Activated CD8-positive, alpha-beta memory T cell treated with anti-CD3 and anti-CD28 coated beads for 24 hours (primary cell): ENCODE results near the gene PLAC1.

Experiments used
- DNase-seq: peaks from one replicate; pipeline ENCODE4 v3.0.0-alpha.2; 2020

Gene PLAC1

DNA sequence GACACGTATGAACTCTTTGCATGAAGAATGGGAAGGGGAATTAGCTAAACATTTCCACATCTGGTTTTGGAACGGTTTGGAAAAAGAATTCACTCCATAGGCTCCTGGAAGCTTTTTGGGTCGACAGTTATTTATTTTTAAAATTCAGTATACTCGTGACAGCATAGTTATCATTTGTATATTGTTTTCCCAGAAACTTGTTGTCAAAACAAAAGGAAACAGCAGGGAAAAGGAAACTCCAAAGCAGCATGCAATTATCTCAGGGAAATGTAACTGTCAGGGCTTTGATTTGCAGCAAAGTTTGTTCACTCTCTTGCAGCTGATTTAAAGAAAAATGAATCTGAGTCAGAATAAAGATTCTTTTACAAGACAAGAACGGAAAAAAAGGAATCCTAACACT lies 86.5 kb downstream of the PLAC1 start:
- no peak for DNase-seq

DNA sequence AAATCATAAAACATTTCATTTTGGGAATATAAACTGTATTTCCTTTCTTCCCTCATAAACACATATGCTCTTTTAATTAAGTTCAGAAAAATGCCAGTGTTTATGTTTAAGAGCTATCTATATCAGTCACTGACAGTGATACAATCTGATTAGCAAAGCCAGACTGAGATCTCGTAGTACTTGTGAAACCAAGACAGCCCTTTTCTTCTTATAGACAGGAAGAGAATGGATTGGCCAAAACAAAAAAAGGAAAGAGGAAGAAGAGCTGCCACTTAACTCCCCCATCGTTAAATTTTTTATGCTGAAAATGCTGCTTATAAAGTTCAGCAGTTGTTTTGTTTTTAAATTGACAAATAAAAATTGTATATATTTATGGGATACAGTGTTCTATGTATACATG lies 87.4 kb downstream of the PLAC1 start:
- DNase-seq = no peak

DNA sequence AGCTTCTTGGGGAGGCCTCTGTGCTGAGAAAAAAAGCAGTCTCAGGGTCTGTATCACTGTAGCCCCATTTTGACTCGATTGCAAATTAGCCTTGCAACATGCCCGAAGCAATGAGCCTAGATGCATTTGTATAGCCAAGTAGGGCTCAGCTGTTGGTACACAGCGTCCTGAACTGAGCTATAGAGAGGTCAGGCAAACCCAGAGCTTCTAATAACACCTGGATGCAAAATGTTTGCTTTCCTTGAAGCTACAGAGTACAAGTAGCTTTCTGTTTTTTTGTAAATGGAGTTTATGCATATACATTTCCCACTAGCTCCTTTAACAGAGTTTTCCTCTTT lies 87.8 kb downstream of the PLAC1 start:
- DNase-seq = no peak

DNA sequence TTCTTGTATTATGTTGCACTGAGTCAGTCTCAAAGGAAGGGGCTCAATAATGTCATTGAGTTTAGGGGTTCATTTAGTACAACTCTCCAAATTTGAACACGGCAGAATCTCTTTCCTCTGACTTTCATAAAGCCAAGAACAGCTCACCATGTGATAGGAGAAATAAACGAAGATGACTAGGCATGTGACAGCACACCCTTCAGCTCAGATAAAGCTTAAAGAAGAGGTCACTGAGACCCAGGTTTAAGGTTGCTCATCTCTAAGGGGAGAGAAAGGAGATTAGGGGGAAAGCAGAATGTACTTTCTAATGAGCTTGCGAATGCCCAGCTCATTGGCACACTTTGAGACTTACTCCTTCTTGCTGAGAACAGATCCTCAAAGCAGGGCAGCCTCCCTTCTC lies 89.0 kb downstream of the PLAC1 start:
- DNase-seq = no peak

DNA sequence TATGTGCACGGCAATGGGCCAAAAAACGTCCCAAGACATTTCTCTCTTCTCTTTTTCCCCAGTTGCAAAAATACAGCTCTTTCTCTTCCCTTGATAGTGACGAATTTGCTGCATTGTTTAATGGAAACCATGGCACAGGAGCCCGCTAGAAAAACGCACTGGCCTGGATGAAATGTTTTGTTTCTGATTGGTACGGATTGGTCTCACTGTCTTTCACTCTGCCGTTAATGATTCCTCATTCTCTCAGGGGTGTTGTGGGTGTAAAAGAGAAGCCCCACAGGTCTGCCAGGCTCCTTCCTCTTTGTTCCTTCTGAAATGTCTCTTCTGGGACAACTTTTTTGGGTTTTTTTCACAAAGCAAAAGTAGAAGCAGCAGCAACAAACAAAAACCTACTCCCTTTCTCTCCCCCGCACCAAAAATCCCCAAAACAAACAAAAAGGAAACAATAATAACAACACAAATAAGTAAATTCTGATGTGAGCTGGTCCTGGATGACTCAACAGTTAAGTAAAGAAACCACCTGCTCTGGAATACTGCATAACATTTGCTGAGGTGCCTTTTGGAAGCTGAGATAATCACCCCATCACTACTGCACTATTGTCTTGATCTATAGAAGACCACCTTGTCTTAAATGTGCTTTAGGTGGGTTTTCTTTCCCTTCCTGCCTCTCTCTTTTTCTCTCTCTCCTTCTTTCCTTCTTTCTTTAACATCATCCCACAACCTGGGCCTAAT lies 89.8 kb downstream of the PLAC1 start:
- DNase-seq = no peak

DNA sequence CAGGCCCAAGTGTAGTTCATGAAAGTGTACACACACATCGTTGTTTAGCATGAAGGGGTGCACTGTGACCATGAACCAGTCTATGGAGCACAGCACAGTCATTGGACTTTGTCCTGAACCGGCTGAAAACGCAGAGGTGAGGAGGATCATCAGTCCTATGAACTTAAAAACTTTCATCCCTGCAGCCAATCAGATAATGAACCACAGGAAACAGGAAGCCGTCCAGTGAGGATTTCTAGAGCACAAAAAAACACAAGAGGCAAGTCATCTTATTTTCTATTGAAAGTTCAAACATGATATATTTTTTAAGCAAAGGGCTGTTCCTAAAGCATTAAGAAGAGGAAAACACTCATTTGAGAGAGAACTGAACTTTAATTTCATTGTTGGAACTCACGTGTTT lies 91.8 kb downstream of the PLAC1 start:
- no peak for DNase-seq

DNA sequence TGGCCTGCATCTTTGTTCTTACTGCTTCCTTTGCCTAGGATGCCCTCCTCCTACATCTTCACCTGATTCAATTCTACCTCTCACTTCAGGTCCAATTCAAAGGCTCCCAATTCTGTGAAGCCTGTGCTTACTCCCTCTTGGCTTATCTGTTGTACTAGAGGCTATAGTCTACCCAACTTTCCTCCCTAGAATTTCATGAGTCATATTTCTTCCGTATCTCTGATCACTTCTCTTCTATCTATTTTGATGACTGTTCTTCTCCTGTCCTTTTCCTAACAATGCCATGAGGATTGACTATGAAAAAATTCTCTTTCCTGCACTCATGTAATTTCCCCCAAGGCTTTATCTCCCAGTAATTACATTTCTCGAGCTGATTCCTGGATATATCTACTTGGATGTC lies 96.3 kb downstream of the PLAC1 start:
- no peak for DNase-seq

DNA sequence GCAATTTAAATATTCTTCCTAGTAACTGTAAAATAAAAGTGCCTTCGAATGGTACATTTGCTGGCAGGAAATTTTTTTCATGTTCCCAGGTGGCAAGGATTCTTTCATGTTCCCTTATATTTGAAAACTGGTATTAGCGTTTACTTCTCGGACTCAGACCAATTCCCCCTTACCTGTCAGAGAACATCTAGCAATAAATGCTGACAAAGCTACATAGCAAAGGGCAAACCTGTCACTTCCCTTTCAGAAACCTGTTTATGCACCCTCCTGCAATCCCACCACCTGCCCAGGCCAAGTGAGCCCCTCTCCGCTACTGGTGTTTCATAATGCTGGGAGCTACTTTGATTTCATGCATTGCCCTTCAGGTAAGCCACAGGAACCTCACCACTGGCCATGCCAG lies 100.1 kb downstream of the PLAC1 start:
- DNase-seq = no peak

DNA sequence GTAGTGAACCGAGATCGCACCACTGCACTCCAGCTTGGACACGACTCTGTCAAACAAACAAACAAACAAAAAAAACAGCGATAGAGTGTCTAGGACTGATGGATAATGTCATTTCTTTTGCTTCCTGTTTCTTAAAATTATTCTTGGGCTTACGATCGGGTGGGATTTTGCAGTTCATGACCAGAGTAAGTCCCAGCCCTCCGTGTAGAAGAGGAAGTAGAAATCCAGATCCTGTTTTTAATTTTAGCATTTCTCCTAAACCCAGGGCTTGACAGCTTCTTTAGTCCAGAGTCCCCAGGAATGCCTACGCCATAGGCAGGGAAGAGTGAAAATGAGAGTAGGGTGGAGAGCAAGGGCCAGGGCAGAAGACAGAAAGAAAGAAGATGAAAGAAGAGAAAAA lies 104.0 kb downstream of the PLAC1 start:
- DNase-seq = no peak

DNA sequence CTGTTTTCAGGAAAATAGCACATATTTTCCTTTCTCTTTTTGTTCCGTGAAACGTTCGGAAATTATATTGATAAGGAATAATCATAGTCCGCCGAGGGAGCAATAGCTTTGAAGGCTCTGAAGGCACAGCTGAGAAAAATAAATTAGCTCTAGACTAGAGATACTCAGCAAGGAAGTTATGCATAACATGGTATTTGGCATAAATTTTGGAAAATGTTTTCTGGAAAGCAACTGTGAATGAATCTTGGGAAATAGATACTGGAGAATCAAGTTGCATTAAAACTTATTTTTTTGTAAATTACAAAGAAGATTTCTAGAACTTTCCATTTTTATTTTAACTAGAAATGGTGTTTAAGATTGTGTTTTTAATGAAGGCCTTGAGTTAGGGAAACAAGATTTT lies 105.9 kb downstream of the PLAC1 start:
- DNase-seq = no peak

DNA sequence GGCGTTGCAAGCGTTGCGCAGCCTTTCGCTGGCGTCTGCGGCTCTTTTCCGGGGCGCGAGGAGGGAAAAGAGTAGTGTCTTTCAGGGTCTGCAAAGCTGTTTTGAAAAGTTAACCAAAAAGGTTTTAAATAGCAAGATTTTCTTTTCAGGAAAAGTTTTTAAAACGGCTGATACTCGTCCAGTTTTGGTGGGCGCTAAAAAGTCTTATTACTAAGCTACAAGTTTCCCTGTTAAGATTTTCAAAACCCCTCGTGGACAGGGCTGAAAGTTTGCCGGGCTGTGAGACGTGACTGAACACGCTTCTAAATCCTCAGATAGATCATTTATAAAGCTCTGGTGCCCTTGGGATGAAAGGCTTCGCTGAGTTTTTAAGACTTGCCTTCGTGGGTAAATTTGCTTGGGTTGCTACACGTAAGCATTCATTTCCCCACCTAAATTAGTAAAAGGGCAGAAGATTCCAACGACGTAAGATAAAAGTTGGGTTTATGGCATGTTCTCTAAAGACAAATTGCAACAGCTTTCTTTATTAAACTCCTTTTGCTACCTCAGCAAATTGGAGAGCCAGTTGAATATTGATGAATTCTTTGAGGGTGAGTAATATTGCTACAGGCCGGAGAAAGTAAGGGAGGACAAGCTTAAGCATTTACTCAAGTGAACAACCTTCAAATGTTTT lies 106.8 kb downstream of the PLAC1 start:
- no peak for DNase-seq

DNA sequence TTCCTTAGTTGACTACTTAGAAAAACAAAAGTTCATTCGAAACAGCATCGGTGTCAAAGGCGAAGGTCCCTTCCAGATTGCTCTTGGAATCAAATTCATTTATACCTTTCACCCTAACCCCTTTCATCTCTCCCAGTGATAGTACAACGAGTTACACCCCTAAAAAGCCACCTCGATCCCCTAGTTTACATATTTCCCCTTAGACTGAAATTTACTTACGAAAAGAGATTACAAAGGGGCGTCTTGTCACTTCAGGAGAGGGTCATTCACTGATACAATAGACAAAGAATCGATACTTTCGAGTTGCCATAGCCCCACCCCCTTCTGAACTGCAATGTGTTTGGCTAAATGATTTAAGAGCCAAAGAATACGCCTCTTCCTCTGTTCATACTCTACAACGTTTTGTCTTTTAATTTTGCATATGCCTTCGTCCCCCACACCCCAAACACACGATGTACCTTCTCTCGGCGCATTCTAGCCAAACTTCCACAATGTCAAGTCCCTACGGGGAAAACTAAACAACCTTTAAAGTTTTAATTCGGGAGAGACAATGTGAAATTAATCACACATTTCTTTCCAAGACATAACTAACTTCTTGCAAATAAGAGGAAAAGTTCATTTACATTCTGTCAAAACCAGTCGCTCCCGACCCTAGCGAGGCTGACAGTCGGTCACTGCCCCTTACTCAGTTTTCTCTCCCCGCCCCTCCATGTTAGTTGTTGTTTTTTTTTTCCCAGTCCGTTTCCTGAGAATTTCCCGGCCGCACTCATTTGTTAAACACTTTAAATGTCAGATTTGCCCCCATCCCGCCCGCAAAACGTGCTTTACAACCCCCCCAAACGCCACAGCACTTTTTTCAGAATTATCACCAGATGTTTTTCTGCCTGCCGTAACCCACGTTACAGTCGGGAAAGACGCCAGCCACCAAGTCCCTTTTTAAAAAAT lies 109.7 kb downstream of the PLAC1 start:
- DNase-seq = no peak

DNA sequence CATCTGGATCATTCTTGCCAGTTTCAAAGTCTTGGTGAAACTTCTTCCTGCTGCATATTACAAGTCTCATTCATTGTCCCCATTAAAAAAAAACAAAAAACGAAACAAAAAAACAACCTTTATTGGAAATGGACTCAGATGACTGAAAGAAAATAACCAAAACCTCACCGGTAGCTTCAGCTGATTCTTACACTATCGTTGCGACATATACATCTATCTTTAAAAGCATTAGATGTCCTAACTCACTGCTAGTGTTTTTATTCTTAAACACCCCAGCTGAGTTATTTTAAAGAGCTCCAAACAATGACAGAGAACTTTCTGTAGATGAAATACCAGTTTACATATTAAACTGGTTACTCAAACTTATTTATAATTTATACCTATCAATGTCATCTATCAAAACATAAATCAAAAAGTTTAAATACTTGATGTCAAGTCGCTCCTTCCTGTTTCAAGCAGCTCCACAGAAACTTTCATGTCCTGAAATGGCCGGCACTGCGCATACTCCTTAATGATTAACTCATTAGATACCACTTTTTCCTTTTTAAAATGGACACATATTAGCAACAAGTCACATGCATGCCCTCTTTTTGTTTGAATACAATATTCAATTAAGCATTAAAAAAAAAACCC lies 111.1 kb downstream of the PLAC1 start:
- DNase-seq = no peak

DNA sequence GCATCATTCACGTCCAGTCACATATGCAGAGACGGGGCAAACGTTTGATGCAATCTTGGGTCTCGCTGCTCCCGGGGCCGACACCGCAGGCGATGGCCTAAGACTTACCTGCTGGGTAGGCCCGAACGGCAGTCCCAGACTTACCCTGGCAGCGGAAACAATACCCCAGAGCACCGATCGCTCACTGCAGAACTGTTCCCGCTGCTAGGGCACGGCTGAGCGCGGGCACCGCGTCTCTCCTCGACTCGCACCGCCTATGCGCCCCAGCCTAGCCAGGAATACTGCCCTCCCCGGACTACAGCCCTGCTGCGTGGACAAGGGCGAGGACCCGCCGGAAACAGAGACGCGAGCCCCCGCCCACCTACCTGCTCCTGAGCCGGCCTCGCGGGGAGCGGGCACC lies 112.1 kb downstream of the PLAC1 start:
- no peak for DNase-seq

DNA sequence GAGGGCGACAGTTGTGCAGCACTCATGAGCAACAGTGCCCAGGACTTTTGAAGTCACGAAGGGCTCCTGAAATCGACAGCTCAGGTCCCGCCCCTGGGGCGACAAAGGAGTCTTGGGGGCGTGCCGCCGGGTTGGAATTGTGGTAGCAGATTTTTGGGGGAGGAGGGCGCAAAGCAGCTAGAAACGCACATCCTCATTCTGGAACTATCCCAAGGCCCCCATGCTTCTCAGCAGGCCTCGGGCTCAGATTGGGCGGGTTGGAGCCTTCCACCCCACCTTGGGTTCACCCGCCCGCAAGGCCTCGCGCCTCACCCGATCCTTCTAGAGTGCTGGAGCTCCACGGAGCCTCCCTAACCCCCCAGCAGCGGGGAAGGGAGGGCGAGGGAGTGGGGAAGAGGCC lies 112.8 kb downstream of the PLAC1 start:
- no peak for DNase-seq

DNA sequence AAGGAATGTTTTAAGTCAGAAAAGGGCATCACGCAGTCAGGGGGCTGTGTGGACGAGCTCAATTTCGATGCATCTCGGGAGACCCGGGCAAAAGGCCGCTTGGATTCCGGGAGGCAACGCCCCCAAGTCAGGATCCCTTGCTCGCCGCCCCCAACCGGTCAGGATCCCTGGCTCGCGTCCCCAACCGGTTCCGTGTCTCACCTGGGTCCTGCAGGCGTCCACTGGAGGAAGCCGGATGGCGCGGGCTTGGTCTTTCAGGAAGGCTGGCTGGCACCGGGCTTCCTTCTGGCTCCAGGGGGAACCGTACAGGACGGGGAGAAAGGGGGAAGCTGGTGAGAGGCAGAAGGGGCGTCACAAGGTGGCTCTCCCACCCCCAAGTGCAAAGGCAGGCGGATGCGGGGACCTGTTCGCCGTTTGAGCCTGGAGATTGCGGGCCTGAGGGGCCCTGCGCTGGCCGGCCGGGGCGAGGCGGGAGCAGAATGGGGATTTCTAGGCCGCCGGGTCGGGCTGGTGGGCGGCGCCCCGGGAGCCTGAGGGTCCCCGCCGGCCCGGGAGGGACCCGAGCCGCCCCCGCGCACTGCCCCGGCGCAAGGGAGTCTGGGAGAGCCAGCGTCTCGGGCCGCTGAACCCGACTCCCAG lies 113.6 kb downstream of the PLAC1 start:
- DNase-seq = no peak

DNA sequence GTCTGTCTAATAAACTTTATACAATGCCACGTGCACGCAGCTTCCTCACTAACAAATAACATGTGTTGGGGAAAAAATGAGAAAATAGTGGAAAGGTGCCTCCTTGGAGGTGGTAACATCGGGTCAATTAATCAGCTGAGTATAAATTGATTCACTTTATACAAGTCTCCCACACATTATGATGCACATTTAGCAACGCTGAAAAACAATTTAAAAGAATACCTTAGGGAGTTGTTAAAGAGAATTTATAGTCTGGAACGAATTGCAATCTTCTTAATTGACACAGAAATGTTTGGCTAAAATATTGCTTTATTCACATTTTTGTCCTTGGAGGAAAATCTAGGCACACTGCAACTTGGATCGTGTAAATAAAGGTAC lies 114.1 kb downstream of the PLAC1 start:
- DNase-seq = no peak

DNA sequence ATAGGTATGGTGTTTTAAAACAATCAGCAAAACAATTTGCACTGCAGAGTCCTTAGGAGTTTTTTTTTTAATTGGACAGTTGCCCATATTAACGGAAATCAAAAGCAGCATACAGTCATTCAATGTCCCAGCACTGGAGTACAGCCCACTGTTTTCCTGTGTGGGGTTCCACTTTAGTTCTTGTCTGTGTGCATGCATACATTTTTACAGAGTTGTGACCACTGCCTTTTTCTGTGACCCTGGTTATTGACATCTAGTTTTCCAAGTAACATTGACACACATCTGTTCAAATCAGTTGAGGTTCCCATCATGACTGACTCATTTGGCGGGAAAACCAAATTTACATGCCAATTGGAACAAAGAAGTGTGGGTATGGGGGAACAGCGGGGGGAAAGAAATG lies 115.0 kb downstream of the PLAC1 start:
- no peak for DNase-seq

DNA sequence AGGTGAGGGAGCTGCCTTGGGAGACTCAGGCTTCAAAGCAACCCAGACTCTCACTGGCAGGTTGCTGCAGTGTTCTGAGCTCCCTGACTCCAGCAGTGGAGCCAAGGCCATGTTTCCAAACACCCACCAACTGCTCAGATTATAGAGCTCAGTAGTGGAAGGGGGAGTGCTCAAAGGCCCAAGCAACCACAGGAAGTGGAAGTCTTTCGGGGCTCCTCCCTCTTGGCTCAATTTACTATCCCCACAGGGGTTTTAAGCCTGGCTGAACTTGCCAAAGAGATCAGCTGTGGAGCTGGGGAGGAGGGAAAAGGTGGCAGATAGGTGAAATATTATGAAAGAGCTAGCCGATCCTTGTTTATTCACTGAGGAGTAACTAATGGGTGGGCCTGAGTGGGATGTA lies 115.8 kb downstream of the PLAC1 start:
- DNase-seq = no peak

DNA sequence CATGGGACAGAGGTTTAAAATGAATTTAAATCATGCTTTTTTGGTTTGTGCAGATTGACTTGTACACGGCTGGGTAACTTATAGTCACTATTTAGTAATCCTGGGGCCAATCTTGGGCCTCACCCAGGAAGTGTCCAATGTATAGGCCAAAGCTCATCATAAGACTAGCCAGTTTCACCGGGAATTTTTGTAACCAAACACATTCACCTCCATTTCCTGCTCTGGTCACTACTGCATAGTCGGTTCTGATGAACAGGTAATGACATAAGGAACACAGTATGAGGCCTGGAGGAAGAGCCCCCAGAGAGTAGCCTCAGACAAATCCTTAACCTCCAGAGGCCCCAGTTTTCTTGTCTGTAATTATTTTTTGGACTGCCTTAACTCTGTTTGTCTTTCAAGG lies 116.4 kb downstream of the PLAC1 start:
- DNase-seq = no peak

DNA sequence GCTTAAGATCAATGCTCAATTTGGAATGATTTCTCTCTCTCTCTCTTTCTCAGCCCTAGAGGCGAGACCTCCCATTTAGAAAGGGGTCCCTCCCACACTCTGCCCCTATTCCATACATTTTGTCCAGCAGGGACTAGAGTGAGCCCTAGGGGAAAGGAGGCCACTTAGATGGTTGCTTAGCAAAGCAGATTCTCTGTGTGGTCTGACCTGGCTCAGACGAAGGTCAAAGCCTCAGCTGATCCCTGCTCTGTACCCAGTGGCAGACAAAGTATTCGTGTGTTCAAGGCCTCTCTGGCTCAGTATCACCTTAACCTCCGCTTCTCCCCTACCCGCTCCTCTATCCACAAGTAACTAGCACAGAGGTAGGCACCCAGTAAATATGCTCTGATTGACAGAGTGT lies 120.0 kb downstream of the PLAC1 start:
- DNase-seq = no peak

DNA sequence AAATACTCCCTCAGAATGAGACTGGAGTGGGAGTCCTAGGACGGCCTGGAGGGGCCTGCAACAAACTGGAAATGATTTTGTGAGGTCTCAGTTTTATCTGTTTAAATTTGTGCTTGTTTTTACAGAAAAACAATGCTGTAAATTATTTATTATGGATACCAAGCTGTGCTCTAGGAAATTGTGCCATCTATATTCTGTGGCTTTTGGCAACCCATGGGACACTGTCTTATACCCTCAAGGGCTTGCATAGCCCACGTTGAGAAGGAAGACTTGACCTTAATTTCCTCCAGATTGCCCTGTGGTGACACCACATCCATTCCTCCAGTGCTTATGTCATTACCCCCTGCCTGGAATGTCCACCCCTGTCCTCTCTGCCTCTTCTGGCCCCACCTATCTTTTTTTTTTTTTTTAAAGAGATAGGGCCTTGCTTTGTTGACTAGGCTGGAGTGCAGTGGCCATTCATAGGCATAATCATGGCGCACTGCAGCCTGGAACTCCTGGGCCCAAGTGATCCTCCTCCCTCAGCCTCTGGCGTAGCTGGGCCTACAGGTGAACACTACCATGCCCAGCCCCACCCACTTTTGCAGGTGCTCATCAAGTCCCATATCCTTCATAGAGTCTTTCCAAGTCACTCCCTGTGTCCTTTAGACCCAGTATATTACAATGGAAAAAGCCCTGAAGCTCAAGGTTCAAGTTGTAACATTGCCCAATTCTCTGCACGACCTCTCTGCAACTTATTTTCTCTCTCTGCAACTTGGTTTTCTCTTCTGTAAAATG lies 120.9 kb downstream of the PLAC1 start:
- DNase-seq = no peak
